Measurements from ENCODE around the gene GBA2.
A peak's percentile ranks its signal among the peaks of the same experiment; 100 is the strongest.

GBA2 gene

GRCh38 chr9:35690614-35691333, 58.3 kb downstream of the GBA2 start:
- DNase-seq (ENCODE audit: low spot score): peak; percentile 85

GRCh38 chr9:35690294-35690613, 58.8 kb downstream of the GBA2 start:
- no peak for DNase-seq (ENCODE audit: low spot score)

GRCh38 chr9:35689542-35690293, 59.3 kb downstream of the GBA2 start, which contains the start of gene TPM2:
Gene TPM2 (minus strand): TSS chr9:35689925. CDS start chr9:35689817, 108 bp downstream.
- peak; percentile 92 for DNase-seq (ENCODE audit: low spot score)

GRCh38 chr9:35688558-35689541, 60.2 kb downstream of the GBA2 start:
- peak; percentile 76 for DNase-seq (ENCODE audit: low spot score)

GRCh38 chr9:35687972-35688557, 61.0 kb downstream of the GBA2 start:
- DNase-seq (ENCODE audit: low spot score): no peak

GRCh38 chr9:35687306-35687705, 61.7 kb downstream of the GBA2 start:
- DNase-seq (ENCODE audit: low spot score): no peak
